ENCODE results near the gene GLRX3. TPM values are rescaled to one million over a fixed set of nuclear protein-coding genes. Genes with fewer than 3 reads are reported as not detected.

The GLRX3 gene
- total and polyA plus RNA-seq, 2 donors (not counting 1 experiment from before 2014, with no cell fraction given): 26.9 to 45.4 TPM

- Mint-ChIP-seq H3K4me3 (no peak overlapping the region), H3K9me3 (ENCODE audit: insufficient read depth) (no peaks in the 10 kb centered on the region), H3K4me1 (peaks cover 9% of the 10 kb centered on the region), H3K27me3 (no peaks in the 10 kb centered on the region), H3K27ac (no peak overlapping the region)
- ATAC-seq (ENCODE audit: low read depth) (no peak), DNase-seq (no peak)
- no peak overlapping the region for H3K4me2 ChIP-seq (replicated peaks; ENCODE audit: low read depth, low read length, poor library complexity, severe bottlenecking)
- POLR2A ChIA-PET: no interaction called here
- H3K9me3 ChIP-seq (ENCODE audit: control extremely low read depth in 1 of 3, control insufficient read depth in 2 of 3, insufficient read depth in 1 of 3, low read length in 2 of 3): no peaks in the 10 kb centered on the region
- no peak overlapping the region for H3K4me3 ChIP-seq (ENCODE audit: control extremely low read depth in 1 of 5, extremely low read depth in 1 of 5, insufficient read depth in 1 of 5, low read depth in 2 of 5, low read length in 4 of 5)
- no peaks in the 10 kb centered on the region for H3K4me1 ChIP-seq (ENCODE audit: control insufficient read depth in 2 of 2, insufficient read depth in 2 of 2, low read length in 2 of 2)
- H4K20me1 ChIP-seq (ENCODE audit: control insufficient read depth, insufficient read depth, low read length, poor library complexity, severe bottlenecking): peaks cover 21% of the 10 kb centered on the region
- H3K27ac ChIP-seq (ENCODE audit: low read length in 2 of 2): no peak overlapping the region
- intact Hi-C loops (cut with micrococcal nuclease): no loop called here
- no peak overlapping the region for H3K9ac ChIP-seq (ENCODE audit: low read length)
- H2AFZ ChIP-seq (ENCODE audit: insufficient read depth, low read depth, low read length, poor library complexity, severe bottlenecking): no peak overlapping the region
- WGBS (ENCODE audit: insufficient coverage): 100% methylated on average over 1 of the region's 2 CpGs
- peaks cover 17% of the 10 kb centered on the region for H3K79me2 ChIP-seq (ENCODE audit: control insufficient read depth, insufficient read depth, low read length)
- H3K27me3 ChIP-seq (replicated peaks in 1 of 4; ENCODE audit: control extremely low read depth in 1 of 4, control insufficient read depth in 3 of 4, insufficient read depth in 4 of 4, low read length in 3 of 4): no peaks in the 10 kb centered on the region
- CTCF ChIA-PET: no interaction called here
- TF ChIP-seq EZH2 (IDR thresholded peaks at IDR 0.05; ENCODE audit: borderline replicate concordance, insufficient read depth, low read depth, low read length, poor library complexity, severe bottlenecking) (no peak), CTCF (IDR thresholded peaks at IDR 0.05) (no peak)
- peaks cover 6 to 38% of the 10 kb centered on the region in 2 experiments for H3K36me3 ChIP-seq (replicated peaks in 1 of 2; ENCODE audit: control extremely low read depth in 1 of 2, control insufficient read depth in 1 of 2, extremely low read depth in 1 of 2, insufficient read depth in 2 of 2, low read length in 1 of 2)
Measured at GRCh38 chr10:130161331-130161730, 25.1 kb downstream of the GLRX3 start.

- H3K27ac ChIP-seq (ENCODE audit: low read length in 2 of 2): no peak overlapping the region
- CTCF ChIA-PET: interaction anchor here (1.0 kb wide), 1 partner anchor 39 kb away, joined by 3 read pairs; no protein-coding TSS in a partner anchor
- peaks cover 12% of the 10 kb centered on the region for H3K4me1 Mint-ChIP-seq
Measured at GRCh38 chr10:130167193-130167592, 31.0 kb downstream of the GLRX3 start.

More at GRCh38 chr10:130167193-130167592, 31.0 kb downstream of the GLRX3 start:
- POLR2A ChIA-PET: no interaction called here
- H2AFZ ChIP-seq (ENCODE audit: insufficient read depth, low read depth, low read length, poor library complexity, severe bottlenecking): no peak overlapping the region
- intact Hi-C loops (cut with micrococcal nuclease): no loop called here
- ATAC-seq (ENCODE audit: low read depth): no peak
- TF ChIP-seq CTCF (IDR thresholded peaks at IDR 0.05) (no peak), EZH2 (IDR thresholded peaks at IDR 0.05; ENCODE audit: borderline replicate concordance, insufficient read depth, low read depth, low read length, poor library complexity, severe bottlenecking) (no peak)
- no peaks in the 10 kb centered on the region for H4K20me1 ChIP-seq (ENCODE audit: control insufficient read depth, insufficient read depth, low read length, poor library complexity, severe bottlenecking)
- no peak for DNase-seq
- no peak overlapping the region for H3K4me3 ChIP-seq (ENCODE audit: control extremely low read depth in 1 of 5, extremely low read depth in 1 of 5, insufficient read depth in 1 of 5, low read depth in 2 of 5, low read length in 4 of 5)
- Mint-ChIP-seq H3K27ac (no peak overlapping the region), H3K27me3 (no peaks in the 10 kb centered on the region), H3K9me3 (ENCODE audit: insufficient read depth) (no peaks in the 10 kb centered on the region), H3K4me3 (no peak overlapping the region)
- no peak overlapping the region for H3K9ac ChIP-seq (ENCODE audit: low read length)
- H3K4me2 ChIP-seq (replicated peaks; ENCODE audit: low read depth, low read length, poor library complexity, severe bottlenecking): no peak overlapping the region
- no peaks in the 10 kb centered on the region for H3K4me1 ChIP-seq (ENCODE audit: control insufficient read depth in 2 of 2, insufficient read depth in 2 of 2, low read length in 2 of 2)
- no peaks in the 10 kb centered on the region for H3K79me2 ChIP-seq (ENCODE audit: control insufficient read depth, insufficient read depth, low read length)
- H3K36me3 ChIP-seq (replicated peaks in 1 of 2; ENCODE audit: control extremely low read depth in 1 of 2, control insufficient read depth in 1 of 2, extremely low read depth in 1 of 2, insufficient read depth in 2 of 2, low read length in 1 of 2): peaks cover 2 to 57% of the 10 kb centered on the region in 2 experiments
- H3K27me3 ChIP-seq (replicated peaks in 1 of 4; ENCODE audit: control extremely low read depth in 1 of 4, control insufficient read depth in 3 of 4, insufficient read depth in 4 of 4, low read length in 3 of 4): no peaks in the 10 kb centered on the region
- no peaks in the 10 kb centered on the region for H3K9me3 ChIP-seq (ENCODE audit: control extremely low read depth in 1 of 3, control insufficient read depth in 2 of 3, insufficient read depth in 1 of 3, low read length in 2 of 3)
- 97% methylated on average over 6 of the region's 7 CpGs for WGBS (ENCODE audit: insufficient coverage)
